ENCODE data around the gene DOCK10. TPM values are rescaled to one million over a fixed set of nuclear protein-coding genes. Genes with fewer than 3 reads are reported as not detected.

Gene DOCK10
- total RNA-seq, 2 donors from 2014 or later = 334 to 378 TPM

GRCh38 chr2:224747765-224748164, 294.5 kb downstream of the DOCK10 start:
- no peaks in the 10 kb centered on the region for H3K36me3 Mint-ChIP-seq
- H3K4me3 Mint-ChIP-seq = no peak overlapping the region

GRCh38 chr2:224736227-224736626, 306.0 kb downstream of the DOCK10 start:
- H3K4me1 Mint-ChIP-seq (ENCODE audit: low read depth in 2 of 2) = no peaks in the 10 kb centered on the region
- DNase-seq (ENCODE audit: low spot score) (no peak), ATAC-seq (no peak)
- H3K36me3 Mint-ChIP-seq = peaks cover 11% of the 10 kb centered on the region
- peaks cover 0 to 11% of the 10 kb centered on the region in 2 donors for H3K27me3 Mint-ChIP-seq
- peaks cover 6% of the 10 kb centered on the region for H3K9me3 Mint-ChIP-seq
- H3K27ac Mint-ChIP-seq = no peak overlapping the region
- no peak overlapping the region for H3K4me3 Mint-ChIP-seq

More at GRCh38 chr2:224747765-224748164, 294.5 kb downstream of the DOCK10 start:
- ATAC-seq (no peak), DNase-seq (ENCODE audit: low spot score) (no peak)
- Mint-ChIP-seq H3K4me1 (ENCODE audit: low read depth in 2 of 2) (no peaks in the 10 kb centered on the region), H3K27me3 (peaks cover 13 to 17% of the 10 kb centered on the region in 2 donors), H3K27ac (no peak overlapping the region), H3K9me3 (no peaks in the 10 kb centered on the region)

DNA sequence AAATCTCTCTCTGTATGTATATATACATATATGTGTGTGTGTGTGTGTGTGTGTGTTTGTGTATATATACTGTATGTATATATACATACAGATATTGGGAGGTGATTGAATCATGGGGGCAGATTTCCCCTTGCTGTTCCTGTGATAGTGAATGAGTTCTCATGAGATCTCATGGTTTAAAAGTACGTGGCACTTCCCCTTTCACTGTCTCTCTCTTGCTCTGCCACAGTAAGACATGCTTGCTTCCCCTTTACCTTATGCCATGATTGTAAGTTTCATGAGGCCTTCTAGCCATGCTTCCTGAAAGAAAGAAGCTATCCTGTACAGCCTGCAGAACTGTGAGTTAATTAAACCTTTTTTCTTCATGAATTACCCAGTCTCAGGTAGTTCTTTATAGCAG, 307.3 kb downstream of the DOCK10 start:
- Mint-ChIP-seq H3K9me3 (peaks cover 6% of the 10 kb centered on the region), H3K27ac (no peak overlapping the region), H3K4me1 (ENCODE audit: low read depth in 2 of 2) (no peaks in the 10 kb centered on the region), H3K4me3 (no peak overlapping the region), H3K36me3 (peaks cover 11% of the 10 kb centered on the region), H3K27me3 (peaks cover 0 to 12% of the 10 kb centered on the region in 2 donors)
- DNase-seq (ENCODE audit: low spot score) (no peak), ATAC-seq (no peak)

- H3K9me3 Mint-ChIP-seq = peaks cover 7% of the 10 kb centered on the region
- H3K36me3 Mint-ChIP-seq = peaks cover 4% of the 10 kb centered on the region
- no peak overlapping the region for H3K27ac Mint-ChIP-seq
- H3K4me3 Mint-ChIP-seq = no peak overlapping the region
- no peaks in the 10 kb centered on the region for H3K4me1 Mint-ChIP-seq (ENCODE audit: low read depth in 2 of 2)
- peaks cover 16% of the 10 kb centered on the region in 2 donors for H3K27me3 Mint-ChIP-seq
- ATAC-seq = no peak
- DNase-seq (ENCODE audit: low spot score) = no peak
Observed at GRCh38 chr2:224731665-224732064, 310.6 kb downstream of the DOCK10 start.

DNA sequence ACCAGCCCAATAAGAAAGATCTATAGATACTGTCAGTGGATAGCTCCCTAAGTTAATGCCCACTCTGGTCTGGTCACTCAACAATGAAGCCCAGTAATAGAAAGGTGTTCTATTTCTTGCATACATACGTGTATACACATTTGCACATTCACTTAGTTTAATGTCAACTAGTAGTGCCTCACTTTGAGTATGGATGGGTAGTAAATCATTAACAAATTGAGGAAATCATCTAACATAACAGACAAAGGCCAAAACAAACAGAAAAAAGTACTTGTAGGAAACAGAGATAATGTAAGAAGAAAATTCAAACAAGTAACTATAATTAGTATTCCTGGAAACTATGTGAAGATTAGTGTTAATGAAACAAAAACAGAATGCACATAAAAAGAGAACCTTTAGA, 312.8 kb downstream of the DOCK10 start:
- H3K4me1 Mint-ChIP-seq (ENCODE audit: low read depth in 2 of 2) = no peaks in the 10 kb centered on the region
- ATAC-seq (no peak), DNase-seq (ENCODE audit: low spot score) (no peak)
- no peaks in the 10 kb centered on the region for H3K36me3 Mint-ChIP-seq
- no peak overlapping the region for H3K4me3 Mint-ChIP-seq
- H3K27ac Mint-ChIP-seq = no peak overlapping the region
- H3K27me3 Mint-ChIP-seq = peaks cover 23 to 28% of the 10 kb centered on the region in 2 donors
- peaks cover 7% of the 10 kb centered on the region for H3K9me3 Mint-ChIP-seq

- no peaks in the 10 kb centered on the region for H3K36me3 Mint-ChIP-seq
- H3K4me3 Mint-ChIP-seq = no peak overlapping the region
- peaks cover 7% of the 10 kb centered on the region for H3K9me3 Mint-ChIP-seq
- H3K27me3 Mint-ChIP-seq = peaks cover 16 to 32% of the 10 kb centered on the region in 2 donors
- DNase-seq (ENCODE audit: low spot score) = no peak
- H3K27ac Mint-ChIP-seq = no peak overlapping the region
- ATAC-seq = no peak
- no peaks in the 10 kb centered on the region for H3K4me1 Mint-ChIP-seq (ENCODE audit: low read depth in 2 of 2)
Observed at GRCh38 chr2:224724331-224724730, 317.9 kb downstream of the DOCK10 start.

- ATAC-seq (no peak), DNase-seq (ENCODE audit: low spot score) (no peak)
- peaks cover 7% of the 10 kb centered on the region for H3K9me3 Mint-ChIP-seq
- peaks cover 16 to 31% of the 10 kb centered on the region in 2 donors for H3K27me3 Mint-ChIP-seq
- no peak overlapping the region for H3K27ac Mint-ChIP-seq
- H3K36me3 Mint-ChIP-seq = no peaks in the 10 kb centered on the region
- H3K4me1 Mint-ChIP-seq (ENCODE audit: low read depth in 2 of 2) = no peaks in the 10 kb centered on the region
- H3K4me3 Mint-ChIP-seq = no peak overlapping the region
Observed at GRCh38 chr2:224723586-224724217, 318.6 kb downstream of the DOCK10 start.

- H3K27ac Mint-ChIP-seq = no peak overlapping the region
- no peaks in the 10 kb centered on the region for H3K36me3 Mint-ChIP-seq
- no peak for DNase-seq (ENCODE audit: low spot score)
- ATAC-seq = no peak
- no peak overlapping the region for H3K4me3 Mint-ChIP-seq
- peaks cover 3% of the 10 kb centered on the region for H3K9me3 Mint-ChIP-seq
- H3K4me1 Mint-ChIP-seq (ENCODE audit: low read depth in 2 of 2) = no peaks in the 10 kb centered on the region
- peaks cover 16 to 24% of the 10 kb centered on the region in 2 donors for H3K27me3 Mint-ChIP-seq
Observed at GRCh38 chr2:224722770-224723169, 319.5 kb downstream of the DOCK10 start.

DNA sequence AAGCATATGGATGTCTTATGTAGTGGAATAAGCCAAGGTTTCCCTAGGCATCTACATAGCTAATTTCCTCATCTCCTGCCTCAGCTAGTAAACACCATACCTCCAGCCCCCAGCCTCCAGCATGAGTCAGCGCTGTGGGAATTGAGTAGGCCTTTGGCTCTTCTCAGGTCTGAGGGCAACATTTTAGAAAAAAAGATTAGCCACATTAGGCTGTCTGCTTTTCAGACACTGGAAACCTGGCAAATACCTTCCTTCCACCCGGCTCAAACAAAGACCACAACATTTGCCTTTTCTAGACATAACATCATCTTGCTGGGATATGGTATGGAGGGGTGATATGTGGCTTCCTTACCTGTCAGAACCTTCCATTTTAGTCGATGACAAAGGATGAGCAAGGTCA, 320.0 kb downstream of the DOCK10 start:
- no peak overlapping the region for H3K4me3 Mint-ChIP-seq
- DNase-seq (ENCODE audit: low spot score) = no peak
- no peaks in the 10 kb centered on the region for H3K9me3 Mint-ChIP-seq
- peaks cover 12 to 19% of the 10 kb centered on the region in 2 donors for H3K27me3 Mint-ChIP-seq
- no peak for ATAC-seq
- no peaks in the 10 kb centered on the region for H3K4me1 Mint-ChIP-seq (ENCODE audit: low read depth in 2 of 2)
- H3K36me3 Mint-ChIP-seq = no peaks in the 10 kb centered on the region
- H3K27ac Mint-ChIP-seq = no peak overlapping the region

DNA sequence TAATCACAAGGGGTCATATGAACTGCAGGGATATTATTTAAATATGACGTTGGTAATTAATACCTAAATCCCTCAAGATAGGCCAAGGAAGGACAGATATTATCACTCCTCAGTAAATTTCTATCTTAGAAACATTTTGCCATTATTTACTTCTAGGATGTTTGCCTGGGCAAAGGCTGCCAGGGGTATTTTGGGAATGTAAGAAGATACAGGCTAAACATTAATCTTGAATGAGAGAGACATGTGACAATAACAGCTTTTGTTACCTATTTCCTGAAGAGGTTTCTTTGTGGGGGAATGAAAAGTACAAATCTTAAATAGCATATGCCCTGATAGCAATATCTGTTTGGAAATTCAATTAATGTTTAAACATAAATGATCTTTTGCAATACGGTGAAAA, 325.3 kb downstream of the DOCK10 start:
- Mint-ChIP-seq H3K4me1 (ENCODE audit: low read depth in 2 of 2) (no peaks in the 10 kb centered on the region), H3K4me3 (no peak overlapping the region), H3K9me3 (no peaks in the 10 kb centered on the region), H3K27ac (no peak overlapping the region), H3K36me3 (no peaks in the 10 kb centered on the region), H3K27me3 (peaks cover 16% of the 10 kb centered on the region in 2 donors)
- DNase-seq (ENCODE audit: low spot score) (no peak), ATAC-seq (no peak)

DNA sequence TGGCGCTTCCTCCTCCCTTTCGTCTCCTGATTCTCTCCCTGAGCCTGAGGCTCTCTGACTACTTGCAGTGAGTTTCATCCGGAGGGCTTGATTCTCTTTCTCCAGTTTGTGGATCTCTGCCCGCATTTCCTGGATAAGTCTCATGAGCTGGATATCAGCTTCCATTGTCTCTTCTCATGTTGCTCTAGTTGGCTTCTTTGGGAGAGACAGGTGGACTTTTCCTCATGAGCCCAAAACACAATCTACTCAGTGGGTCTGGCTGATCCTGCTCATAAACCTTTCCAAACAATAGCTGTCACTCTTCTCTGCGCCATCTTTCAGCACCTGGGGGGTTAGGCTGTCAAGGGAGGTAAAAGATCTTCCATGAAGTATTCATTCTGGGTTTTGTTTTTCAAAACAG, 326.1 kb downstream of the DOCK10 start, which contains the start of gene CCDC195:
CCDC195 (minus strand) TSS at position 165 of the 400 bp plus-strand sequence; CDS start at position 165, 0 bp downstream.
- Mint-ChIP-seq H3K27ac (no peak within 1 kb of the TSS), H3K36me3 (no peaks in the 10 kb centered on the region), H3K4me3 (no peak within 1 kb of the TSS), H3K27me3 (peaks cover 19 to 20% of the 10 kb centered on the region in 2 donors), H3K9me3 (no peaks in the 10 kb centered on the region), H3K4me1 (ENCODE audit: low read depth in 2 of 2) (no peaks in the 10 kb centered on the region)
- ATAC-seq = no peak
- DNase-seq (ENCODE audit: low spot score) = no peak
